Natural killer cell treated with Interleukin-12 subunit alpha and Interleukin-12 subunit beta and Interleukin-15 and Interleukin-18, amount 100 ng/mL, for 72 hours (primary cell): ENCODE results near the gene TMED8. TPM values are rescaled to one million over a fixed set of nuclear protein-coding genes. Genes with fewer than 3 reads are reported as not detected.

Experiments
- total RNA-seq, 2 donors: library from RNA; stranded (reverse); gene quantifications; one replicate each; pipeline ENCODE4 v1.2.3, GENCODE V29; 2022

The TMED8 gene
- total RNA-seq, 2 donors from 2014 or later, result 23.3 to 25.0 TPM

Other genes starting within 250 kb of the TMED8 start
- not detected for gene ZDHHC22, start 235.3 kb downstream of the TMED8 start, total RNA-seq
- gene TMEM63C, start 195.3 kb downstream of the TMED8 start, total RNA-seq, result under 1 TPM; 0.12 to 0.84 TPM
- not detected for gene NGB, start 105.9 kb downstream of the TMED8 start, total RNA-seq
- gene POMT2, start 56.2 kb downstream of the TMED8 start, total RNA-seq, result 10 to 100 TPM; 16.1 to 33.1 TPM
- 10 to 100 TPM in 1 of 2 donors, 1 to 10 TPM in 1; 6.5 to 11.6 TPM for gene GSTZ1, start 56.1 kb downstream of the TMED8 start, total RNA-seq
- gene SAMD15, start 285 bp upstream of the TMED8 start, total RNA-seq, result under 1 TPM; 0.43 to 0.50 TPM
- gene NOXRED1, start 46.4 kb upstream of the TMED8 start, total RNA-seq, result 1 to 10 TPM in 1 of 2 donors, under 1 TPM in 1; 0.45 to 1.3 TPM
- gene VIPAS39, start 80.5 kb upstream of the TMED8 start, total RNA-seq, result 10 to 100 TPM; 19.0 to 22.0 TPM
- 100 to 1,000 TPM; 214 to 245 TPM for gene AHSA1, start 81.0 kb upstream of the TMED8 start, total RNA-seq
- gene ISM2, start 121.7 kb upstream of the TMED8 start, total RNA-seq, result under 1 TPM; 0.14 to 0.36 TPM
- gene SPTLC2, start 239.5 kb upstream of the TMED8 start, total RNA-seq, result 10 to 100 TPM; 44.0 to 65.7 TPM